Activated T-cell treated with anti-CD3 and anti-CD28 coated beads for 24 hours (primary cell): Measurements from ENCODE around the gene HEATR1.
"Not testable (repeated sequence)": the region's sequence is repeated elsewhere in the genome, so short reads cannot be mapped to it uniquely, and the experiment has no call there.

ENCODE experiments used
- DNase-seq: peaks from one replicate; pipeline ENCODE4 v3.0.0-alpha.2; 2020; ENCODE audit warnings: low read depth

The HEATR1 gene

DNA sequence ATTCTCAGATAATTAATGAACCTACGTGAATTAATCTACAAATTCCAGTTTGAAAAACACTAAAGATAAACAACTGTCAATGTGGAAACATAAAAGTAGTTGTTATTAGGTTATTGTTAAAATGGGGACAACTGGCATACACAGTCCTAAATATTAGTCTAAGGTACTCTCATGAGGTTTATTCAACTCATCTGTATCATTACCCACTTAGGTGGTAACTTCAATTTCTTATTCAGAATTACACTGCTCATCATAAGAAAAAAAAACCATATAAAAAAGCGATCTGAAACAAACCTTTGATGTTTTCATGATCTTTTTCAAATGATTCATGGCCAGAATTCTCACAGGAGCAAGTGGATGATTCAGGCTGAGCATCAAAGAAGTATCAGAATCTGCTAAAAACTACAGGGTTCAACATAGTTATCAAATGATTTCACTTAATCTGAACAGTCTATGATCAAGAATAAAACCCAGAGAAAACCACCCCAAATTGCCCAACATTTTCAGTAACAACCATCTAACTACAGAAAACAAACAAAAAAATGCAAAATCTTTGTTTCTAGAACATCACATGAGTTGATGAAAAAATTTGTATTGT, 13.7 kb downstream of the HEATR1 start:
- DNase-seq = no peak

DNA sequence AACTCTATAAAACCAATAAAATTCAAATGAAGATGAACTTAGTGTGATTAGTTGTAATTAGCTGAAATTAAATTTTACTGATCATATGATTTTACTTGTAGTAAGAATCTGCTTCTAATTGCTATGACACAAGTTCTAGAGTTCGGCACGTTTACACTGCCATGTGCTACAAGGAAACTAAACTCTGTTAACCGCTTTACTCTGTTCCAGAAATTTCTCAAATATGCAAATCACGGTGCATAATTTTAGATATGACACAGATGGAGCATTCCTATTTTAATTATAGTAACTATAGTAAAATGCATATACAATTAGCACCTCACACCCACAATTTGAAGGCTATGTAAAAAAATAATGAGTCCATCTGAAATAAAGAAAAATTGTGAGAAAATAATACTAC, 14.8 kb downstream of the HEATR1 start:
- no peak for DNase-seq

DNA sequence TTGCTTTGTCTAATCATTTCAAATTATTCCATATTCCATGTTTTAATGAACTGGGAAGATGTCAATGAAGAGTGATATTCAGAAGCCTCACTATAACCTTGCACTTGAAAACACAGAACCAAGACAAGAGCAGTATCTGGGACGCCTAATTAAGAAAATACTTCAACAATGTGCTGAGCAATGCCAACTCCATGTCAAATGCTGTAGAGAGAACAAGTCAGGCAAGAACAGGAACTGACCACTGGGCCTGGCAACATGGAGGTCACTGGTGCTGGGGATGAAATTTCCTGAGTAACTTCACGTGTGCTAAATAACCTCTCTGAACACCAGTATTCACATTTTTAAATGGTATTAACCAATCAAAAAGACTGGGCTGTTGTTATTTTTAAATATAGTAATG, 22.8 kb downstream of the HEATR1 start:
- DNase-seq = no peak

DNA sequence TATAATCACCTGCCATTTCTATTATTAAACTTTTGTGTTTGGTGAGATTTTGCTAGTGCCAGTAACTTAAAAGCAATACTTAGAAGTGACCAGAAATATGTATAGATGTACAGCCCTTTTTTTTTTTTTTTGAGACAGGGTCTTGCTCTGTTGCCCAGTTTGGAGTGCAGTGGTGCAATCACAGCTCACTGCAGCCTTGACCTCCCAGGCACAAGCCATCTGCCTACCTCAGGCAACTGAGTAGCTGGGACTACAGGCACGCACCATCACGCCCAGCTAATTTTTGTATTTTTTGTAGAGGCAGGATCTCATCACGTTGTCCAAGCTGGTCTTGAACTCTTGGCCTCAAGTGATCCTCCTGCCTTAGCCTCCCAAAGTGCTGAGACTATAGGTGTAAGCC, 23.9 kb downstream of the HEATR1 start:
- DNase-seq = not testable (repeated sequence)

DNA sequence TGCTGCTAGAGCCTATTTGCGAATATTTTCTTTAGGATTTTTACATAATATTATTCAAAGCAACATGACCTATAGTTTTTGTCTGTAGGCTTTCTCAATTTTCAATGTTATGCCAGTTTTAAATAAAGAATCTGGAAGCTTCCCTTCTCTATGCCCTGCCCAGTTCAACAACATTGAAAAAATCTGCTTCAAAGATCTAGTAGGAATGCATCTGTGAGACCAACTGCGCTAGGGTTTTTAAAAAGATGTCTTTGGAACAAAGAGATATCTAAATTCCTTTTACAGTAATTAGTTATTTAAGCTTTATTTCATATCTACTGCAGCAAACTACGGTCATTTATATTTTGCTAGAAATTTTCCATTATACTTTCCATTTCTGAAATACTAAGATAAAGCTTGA, 25.7 kb downstream of the HEATR1 start:
- DNase-seq = no peak

DNA sequence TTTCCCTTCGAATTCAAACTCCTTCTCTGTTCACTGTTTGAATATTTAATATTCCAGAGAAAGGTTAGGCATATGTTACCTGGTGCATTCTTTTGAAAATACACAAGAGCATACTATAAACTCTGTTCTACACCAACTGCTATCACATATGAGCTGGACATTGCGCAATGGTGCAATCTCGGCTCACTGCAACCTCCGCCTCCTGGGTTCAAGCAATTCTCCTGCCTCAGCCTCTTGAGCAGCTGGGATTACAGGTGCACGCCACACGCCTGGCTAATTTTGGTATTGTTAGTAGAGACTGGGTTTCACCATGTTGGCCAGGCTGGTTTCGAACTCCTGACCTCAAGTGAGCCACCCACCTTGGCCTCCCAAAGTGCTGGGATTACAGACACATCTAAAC, 27.3 kb downstream of the HEATR1 start:
- DNase-seq = not testable (repeated sequence)

DNA sequence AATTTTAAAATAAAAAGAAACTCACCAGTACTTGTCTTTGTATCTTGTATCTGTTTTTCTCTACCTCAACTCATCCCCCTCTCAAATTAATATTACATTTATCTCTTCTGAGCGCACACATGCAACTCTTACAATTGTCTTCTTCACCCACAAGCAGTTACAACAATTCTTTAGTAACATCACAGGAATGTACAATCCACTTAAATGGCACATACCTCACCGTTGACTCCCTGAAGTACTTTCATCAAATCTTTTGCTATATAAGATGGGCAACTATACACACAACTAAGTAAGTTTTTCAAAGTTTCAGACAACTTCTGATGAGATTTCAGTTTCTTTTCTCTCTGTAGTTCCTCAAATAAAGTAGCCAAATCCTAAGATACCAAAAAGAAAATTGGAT, 28.3 kb downstream of the HEATR1 start:
- DNase-seq = no peak

DNA sequence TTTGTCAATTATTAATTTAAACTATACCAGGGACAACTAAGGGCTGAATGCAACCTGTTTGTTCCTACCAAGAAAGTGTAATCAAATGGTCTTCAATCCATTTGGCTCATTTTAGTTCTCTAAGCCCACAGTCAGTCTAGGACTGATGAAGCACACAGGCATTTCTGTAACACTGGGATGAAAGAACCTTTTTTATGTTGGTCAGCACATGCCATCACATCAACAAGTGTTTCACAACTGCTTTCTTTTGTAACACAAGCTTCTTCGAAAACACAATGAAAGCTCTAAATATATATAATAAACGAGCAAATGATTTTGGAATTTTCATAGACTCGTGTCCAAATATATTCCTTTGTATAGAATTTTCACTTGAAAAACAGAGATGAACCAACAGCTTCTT, 28.8 kb downstream of the HEATR1 start:
- DNase-seq = no peak

DNA sequence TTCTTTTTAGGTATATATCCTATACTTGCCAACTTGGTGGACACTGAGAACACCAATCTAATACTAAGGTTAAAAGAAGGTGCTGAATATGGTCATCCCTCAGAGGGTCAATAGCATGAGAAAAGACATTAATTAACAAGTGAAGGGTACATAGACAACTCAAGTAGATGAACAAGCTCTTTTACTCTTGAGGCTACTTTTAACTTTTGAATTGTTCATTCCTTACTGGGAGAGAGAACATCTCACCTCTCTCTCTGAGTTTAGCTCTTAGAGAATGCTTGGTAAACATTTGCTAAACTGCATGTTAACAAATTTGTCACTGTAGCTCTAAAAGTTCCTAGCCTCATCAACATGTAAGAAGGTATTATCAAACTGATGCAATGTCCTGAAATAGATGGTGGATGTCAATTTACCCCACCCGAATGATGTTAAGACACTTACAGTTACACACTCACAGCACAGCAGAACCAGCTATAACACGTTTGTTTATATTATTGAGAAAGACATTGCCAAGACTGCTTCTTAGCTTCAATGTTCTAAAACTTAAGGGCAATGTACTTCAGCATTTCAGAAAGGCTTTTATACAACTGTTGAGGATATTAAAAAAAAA, 35.9 kb downstream of the HEATR1 start:
- no peak for DNase-seq

DNA sequence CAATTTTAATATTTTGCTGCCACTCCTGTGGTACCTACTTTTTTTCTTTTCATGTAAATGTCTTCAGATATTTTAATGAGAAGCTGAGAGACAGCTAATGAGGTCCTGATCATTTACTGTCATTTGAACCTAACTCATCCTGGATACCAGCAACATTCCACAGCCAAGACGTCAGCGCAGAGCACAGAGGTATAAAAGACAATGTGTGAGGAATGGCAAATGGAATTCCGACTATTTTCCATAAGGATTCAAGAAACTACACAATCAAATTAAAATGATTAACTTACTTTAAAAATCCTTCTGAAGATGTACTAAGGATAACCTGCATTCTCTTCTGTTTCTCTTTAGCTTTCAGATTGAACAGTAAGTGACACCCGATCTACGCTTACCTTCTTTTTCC, 38.8 kb downstream of the HEATR1 start:
- DNase-seq = no peak

DNA sequence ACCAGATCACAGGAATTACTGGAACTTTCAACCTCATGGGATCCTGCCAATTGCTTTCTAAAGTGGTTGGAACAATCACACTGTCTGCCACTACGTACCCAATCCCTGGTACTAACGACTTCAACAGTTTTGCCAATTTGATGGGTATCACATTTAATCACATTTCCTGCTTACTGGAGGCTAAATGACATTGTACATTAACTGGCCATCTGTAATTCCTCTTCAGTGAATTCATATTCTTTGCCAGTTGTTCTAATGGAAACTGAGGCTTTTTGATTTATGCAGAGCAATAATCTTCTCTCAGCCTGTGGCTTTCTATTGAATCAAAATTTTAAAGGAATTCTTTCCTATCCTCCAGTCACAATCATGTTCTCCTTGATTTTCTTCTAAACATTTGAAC, 42.3 kb downstream of the HEATR1 start:
- no peak for DNase-seq

DNA sequence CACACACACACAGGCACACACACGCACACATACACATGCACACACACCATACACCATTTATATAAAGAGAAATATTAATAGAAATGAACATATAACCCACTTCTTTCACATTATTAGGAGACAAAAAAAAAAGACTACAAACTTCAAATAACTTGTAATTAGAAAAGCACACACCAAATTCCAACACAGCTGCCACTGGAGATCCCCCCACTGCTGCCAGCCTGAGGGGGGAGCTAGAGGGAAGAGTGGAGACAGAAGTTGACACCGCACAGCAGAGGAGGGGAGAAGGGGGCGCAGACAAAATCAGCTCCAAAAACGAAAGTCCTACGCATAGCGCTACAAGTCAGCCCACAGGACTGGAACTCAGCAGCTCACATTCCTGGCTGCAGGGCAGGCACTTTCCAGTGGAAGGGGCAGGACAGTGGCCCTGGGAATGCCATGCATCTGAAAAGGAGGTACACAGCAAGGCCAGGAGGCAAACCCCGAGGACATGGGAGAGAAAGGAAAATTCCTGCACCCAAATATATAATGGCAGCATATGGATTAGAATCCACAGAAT, 44.0 kb downstream of the HEATR1 start:
- no peak for DNase-seq

DNA sequence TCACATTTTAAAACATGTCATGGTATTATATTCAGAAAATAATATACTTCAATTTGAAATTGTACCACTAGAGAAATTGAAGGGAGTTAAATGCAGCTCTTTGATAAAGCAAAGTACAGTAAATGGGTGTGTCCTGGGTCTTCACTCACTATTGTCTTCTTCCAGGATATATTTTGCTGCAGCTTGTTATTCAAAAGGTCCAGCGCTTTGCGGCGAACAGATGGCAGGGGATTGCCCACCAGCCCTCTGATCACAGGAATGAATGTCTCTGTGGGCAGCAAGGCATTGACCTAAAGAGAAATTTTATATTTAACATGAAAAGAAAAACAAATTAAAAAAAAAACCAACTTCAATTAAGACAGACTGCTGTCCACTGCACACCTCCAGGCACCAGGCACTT, 45.5 kb downstream of the HEATR1 start:
- DNase-seq = no peak

DNA sequence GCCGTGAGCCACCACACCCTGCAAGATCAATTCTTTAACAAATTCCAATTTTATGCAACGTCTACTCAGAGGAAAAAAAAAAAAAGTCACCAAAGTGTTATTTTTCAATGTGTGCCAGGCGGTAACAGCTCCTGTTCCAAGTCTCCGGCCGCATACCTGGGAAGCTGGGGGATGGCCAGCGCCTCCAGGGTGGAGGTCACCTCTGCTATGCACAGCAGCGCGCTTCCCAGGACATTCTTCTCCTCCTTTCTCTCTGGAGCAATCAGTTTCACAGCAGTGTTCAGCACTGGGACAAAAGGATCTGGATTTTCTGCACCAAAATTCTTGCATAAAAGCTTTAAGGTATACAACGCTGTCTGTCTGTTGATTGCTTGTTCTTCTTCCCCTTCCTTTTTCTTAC, 46.2 kb downstream of the HEATR1 start:
- DNase-seq = no peak

DNA sequence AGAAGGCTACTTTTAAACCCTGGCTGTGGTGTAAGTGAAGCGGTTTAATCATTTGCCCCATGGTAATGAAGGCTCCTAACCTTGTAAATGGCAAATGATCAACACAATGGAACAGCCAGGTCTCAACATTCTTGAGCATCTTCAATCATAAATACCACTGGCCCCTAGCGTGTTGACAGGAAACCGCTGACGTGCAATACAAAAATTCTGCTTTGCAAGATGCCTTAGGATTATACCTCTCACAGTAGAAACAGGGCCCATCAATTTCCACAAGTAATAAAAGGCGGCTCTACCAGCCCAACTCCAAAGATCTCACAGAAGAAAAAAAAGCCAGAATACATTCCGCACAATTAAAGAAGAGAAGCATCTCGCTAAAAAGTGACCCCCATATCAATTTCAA, 47.7 kb downstream of the HEATR1 start:
- no peak for DNase-seq

DNA sequence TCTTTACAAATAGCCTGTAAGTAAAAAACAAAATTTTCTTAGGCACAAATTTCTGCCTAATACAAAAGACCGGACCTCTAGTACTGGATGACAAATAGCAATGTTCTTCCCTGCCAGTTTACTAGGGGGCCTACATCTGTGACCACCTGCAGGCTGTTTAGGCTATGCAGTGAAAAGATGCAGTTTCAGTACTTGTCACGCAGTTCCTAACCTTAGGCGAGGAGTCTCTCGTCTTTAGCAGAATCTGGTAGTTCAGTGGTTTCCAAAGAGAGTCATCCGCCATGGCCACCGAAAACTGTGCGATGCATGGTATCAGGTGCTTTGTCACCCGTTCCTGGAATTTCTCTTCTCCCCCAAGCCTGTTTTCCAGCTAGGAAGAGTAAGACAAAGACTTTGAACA, 50.9 kb downstream of the HEATR1 start:
- no peak for DNase-seq

DNA sequence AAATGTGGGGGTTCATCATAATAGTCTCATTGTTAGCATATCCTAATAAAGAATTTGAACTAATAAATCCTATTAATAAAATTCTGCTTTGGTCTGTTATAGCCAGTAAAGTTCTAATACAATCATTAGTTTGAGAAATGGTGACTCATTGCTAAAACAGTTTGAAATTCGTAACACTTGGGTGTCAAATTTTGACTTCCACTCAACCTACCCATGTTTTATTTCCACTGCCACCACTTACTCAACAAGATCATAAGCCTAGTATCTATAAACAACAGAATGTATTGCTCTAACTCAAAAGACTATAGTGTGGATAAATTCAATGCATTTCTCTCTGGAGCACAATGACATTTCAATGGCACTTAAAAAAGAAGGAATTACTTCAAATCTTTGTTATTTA, 51.4 kb downstream of the HEATR1 start:
- no peak for DNase-seq

DNA sequence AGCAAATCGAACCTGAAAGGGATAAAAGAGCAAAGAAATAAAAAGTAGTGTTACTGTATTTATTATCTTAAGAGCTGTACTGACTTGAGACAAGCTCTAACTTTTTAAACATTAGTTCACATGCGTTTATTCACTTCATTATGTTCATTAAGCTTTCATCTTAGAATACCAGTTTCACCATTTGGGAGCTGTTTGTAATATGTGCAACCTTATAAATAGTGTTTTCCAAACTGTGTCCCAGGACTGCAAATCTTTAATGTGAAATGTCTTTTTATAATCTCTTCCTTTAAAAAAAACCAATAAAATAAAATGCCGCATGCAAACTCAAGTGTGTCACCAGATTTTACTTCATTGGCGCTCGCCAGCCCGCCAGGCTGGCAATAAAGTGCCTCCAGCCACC, 52.2 kb downstream of the HEATR1 start:
- DNase-seq = no peak

DNA sequence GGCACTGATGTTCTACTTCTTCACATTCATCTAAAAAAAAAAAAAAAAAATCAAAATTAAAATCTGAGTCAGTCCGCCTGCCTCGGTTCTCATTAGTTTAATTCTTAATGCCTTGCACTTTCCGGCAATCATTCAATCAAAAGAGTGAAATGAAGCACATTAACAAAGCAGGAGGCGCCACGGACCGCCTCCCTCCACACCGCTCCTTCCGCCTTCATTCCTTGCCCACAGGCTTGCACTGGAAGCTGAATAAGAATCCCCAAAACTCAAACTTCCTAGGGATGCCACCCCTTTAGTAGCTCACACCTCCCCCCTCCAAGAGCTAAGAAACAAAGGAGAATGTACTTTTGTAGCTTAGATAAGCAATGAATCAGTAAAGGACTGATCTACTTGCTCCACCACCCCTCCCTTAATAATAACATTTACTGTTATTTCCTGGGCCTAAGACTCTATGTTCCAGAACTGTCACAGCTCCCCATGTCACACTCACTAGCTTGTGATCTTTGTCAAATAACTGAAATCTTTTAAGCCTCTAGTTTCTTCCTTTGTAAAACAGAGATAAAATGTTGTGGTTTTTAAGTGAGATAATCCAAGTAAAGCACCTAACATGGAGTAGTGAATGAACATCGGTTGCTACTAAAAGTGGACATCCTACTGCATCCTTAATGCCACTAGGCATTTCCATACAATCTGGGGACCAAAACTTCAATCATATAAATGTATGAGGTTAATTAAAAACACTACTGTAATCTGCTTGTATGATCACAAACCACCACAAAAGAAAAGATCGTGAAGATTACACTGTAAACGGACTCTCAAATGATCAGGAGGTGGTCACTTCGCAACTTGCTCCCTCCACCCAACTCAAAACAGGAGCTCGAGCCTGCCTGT, 53.1 kb downstream of the HEATR1 start:
- no peak for DNase-seq

DNA sequence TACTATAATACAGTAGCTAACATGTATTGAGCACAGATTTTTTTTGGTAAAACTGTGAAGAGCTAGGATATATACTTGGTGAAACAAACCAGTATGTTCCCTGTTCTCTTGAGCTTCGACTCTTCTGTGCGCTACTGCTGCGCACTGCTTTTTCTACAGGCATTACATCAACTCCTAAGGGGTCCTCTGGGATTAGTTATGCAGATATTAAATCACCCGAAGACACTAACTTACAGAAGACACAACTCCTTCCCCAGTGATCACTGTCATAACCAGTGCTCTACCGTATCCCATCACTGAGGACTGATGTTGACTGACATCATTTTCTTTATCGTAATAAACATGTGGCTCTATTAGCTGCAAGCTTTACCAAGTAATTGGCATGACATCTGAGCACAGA, 55.9 kb downstream of the HEATR1 start:
- DNase-seq = no peak

DNA sequence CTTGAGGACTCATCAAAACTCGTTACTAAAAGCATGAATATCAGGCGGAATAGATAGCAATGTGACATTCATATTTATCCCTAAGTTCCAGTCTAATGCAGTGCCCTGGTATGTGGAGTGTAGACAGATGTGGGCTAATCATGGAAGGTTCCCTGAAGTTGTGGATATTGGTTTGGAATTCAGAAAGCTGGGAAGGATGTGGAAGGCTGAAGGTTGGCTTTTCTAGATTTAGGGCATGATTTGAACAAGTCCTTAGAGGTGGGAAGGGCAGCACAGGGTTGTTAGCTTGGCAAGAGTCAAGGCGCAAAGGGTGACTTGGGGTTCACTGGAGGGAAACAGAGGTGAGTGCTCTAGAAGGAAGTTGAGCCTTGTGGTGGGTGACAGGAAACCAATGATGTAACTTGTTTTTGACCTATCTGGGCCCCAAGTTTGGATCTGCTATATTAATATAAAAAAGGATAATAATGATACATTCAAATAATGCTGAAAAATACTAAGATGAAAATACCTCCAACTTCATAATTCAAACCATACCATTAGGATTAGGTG, 58.6 kb downstream of the HEATR1 start:
- DNase-seq = no peak

DNA sequence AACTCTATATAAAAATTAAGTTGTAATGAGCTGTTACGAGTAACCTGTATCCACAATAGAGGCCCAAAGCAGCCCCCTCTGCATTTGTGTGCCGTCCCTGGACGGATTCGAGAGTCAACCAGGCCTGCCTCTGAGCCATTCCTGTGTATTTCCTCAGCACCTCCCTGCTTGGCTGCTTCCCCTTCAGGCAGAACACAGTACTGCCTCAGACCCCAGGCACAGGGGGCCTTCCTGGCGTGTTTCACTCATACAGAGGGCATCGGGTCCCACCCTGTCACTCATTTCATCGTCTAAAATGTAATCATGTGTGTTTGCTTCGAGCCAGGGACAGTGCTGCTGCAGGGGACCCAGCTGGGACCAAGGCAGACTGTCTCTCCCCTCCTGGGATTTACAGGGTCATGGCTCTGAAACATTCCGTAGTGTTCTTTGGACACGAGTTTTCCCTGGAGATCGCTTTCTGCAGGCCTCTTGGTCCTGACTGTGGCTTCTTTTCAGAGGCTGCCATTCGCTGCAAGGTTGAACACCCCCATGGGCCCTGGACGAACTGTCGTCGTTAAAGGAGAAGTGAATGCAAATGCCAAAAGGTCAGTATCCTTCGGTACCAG, 61.1 kb downstream of the HEATR1 start:
- no peak for DNase-seq
